GM21717 (cell line): ENCODE measurements around the gene FAM200B.
A peak's percentile ranks its signal among the peaks of the same experiment; 100 is the strongest.

Experiments
- ATAC-seq: cut with Tn5 transposase; IDR thresholded peaks from one replicate; pipeline ENCODE4 v1.9.1; 2021; ENCODE audit warnings: mild to moderate bottlenecking, moderate library complexity; ENCODE audit not compliant: unreplicated experiment

The FAM200B gene

GRCh38 chr4:15681372-15682241 is at the start of gene FAM200B:
TSS of gene FAM200B (plus strand) at chr4:15681827. CDS start at chr4:15686978, 5,151 bp downstream.
- peak; percentile 91 for ATAC-seq

- no peak for ATAC-seq
Observed at GRCh38 chr4:15636818-15637217, 44.8 kb upstream of the FAM200B start.

DNA sequence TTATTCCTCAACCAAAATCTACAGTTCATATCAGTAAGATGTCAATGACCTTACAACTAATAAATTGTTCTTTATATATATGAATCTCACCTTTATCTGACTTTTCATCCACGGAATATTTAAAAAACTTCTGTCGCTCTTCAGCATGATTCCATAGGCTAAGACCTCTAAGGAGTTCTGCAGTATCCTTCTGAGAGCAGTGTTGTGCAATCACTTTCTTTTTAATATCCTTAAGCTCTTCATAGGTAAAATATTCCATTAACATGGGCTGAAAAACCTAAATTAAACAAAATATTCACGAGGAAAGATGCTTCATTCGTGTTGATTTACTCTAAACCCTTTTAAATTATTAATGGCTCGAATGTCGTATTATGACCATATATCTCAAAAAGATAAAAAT is 43.2 kb upstream of the FAM200B start:
- ATAC-seq, result no peak

DNA sequence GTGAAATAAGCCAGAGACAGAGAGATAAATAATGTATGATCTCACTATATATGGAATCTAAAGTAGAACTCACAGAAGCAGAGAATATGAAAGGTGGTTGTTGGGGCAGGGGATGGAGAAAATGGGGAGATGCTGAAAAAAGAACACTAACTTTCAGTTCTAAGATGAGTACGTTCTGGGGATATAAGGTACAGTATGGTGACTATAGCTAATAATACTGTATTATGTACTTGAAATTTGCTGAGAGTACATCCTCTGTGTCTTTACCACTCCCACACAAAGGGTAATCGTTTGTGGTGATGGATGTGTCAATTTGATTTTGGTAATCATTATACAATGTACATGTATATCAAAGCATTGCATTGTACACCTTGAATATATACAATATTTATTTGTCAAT is 33.0 kb upstream of the FAM200B start:
- ATAC-seq, result peak; percentile 52

GRCh38 chr4:15649914-15650545 is 31.6 kb upstream of the FAM200B start:
- peak; percentile 45 for ATAC-seq

GRCh38 chr4:15651676-15652075 is 30.0 kb upstream of the FAM200B start:
- no peak for ATAC-seq

GRCh38 chr4:15652191-15652590 is 29.4 kb upstream of the FAM200B start:
- ATAC-seq, result no peak

DNA sequence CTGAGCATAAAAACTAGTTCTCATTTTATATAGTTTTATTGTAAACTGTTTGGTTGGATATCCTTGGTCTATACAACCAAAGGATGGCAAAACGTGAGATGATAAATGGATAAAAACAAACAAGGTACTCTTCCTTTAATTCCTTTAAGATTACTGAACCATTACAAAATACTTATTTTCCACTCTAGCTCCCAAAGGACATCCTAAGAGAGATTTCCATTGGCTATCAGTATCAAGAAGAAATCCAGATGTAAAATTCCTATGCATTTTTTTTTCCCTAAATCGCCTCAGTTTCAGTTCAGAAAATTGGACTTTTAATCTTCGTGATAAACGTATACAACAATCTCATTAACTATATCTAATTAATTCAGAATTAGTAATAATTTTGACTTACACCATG is 28.8 kb upstream of the FAM200B start:
- ATAC-seq, result no peak

DNA sequence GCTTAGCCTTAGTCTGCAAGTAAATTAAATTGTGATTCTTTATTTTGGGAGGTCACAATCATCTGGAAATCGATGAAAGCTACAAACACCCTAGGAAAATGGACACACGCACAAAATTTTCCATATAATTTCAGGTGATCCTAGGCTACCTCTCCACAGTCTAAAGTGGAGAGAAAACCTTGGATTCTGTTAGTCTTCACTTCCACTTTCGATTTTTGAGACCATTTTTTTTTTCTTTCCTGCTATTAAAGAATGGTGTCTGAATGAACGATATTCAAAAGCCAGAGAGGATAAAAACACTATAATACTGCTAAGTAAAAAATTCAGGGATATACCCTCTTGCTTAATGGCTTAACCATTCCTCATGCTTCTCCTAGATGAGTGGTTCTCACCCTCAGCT is 28.2 kb upstream of the FAM200B start:
- ATAC-seq, result no peak

- peak; percentile 31 for ATAC-seq
Observed at GRCh38 chr4:15653864-15654592, 27.6 kb upstream of the FAM200B start.

- peak; percentile 48 for ATAC-seq
Observed at GRCh38 chr4:15654593-15655222, 26.9 kb upstream of the FAM200B start.

- peak; percentile 67 for ATAC-seq
Observed at GRCh38 chr4:15655223-15656037, 26.2 kb upstream of the FAM200B start, which contains the start of gene FBXL5. TSS of gene FBXL5 (minus strand) at chr4:15655357. CDS start at chr4:15655287, 70 bp downstream.

GRCh38 chr4:15656038-15656470 is 25.6 kb upstream of the FAM200B start:
- ATAC-seq, result no peak

DNA sequence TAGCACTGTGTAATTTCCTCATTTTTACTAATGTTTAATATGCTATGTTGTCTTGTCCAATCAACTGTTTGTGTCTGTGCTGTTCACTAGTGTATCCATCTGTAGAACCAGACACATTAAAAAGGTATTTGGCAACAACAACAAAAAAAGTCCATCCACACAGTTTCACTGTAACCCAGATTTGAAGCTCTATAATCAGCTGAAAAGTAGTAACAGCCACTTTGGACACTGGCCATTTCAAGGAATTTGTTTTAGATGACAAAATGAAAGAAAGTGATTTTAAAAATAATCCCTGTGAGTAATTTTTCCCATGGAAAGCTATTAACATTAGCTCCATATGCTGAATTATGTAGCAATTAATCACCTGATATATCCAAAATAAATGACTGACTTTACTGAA is 24.3 kb upstream of the FAM200B start:
- ATAC-seq, result no peak

- ATAC-seq, result no peak
Observed at GRCh38 chr4:15658136-15658770, 23.4 kb upstream of the FAM200B start.

GRCh38 chr4:15658781-15659180 is 22.8 kb upstream of the FAM200B start:
- ATAC-seq, result no peak

GRCh38 chr4:15659768-15660570 is 21.7 kb upstream of the FAM200B start:
- ATAC-seq, result no peak

DNA sequence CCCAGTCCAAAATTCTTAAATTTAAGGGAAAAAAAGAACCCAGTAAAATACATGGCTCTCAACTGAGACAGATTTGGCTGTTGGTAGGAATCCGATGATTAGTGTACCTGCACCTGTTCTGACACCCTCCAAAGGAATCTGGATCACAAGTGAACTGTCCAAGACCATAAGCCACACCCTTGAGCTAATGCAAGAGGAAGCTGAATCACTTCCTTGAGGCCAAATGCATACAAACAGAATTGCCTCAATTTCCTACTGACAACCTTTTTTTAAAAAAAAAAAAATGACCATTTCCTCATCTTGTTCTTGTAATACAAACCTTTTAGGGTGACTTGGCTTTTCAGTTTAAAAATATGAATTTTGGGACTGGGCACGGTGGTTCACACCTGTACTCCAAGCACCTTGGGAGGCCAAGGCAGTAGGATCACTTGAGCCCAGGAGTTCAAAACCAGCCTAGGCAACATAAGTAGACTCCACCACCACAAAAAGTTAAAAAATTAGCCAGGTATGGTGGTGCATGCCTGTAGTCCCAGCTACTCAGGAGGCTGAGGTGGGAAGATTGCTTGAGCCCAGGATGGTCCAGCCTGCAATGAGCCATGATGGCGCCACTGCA is 15.8 kb upstream of the FAM200B start:
- ATAC-seq, result no peak
